SJSA1 (cell line): Measurements from ENCODE around the gene USP21. TPM values are rescaled to one million over a fixed set of nuclear protein-coding genes. Genes with fewer than 3 reads are reported as not detected.

Experiments used
- DNase-seq, 2 experiments: peaks; one replicate each; pipeline ENCODE4 v3.0.0-alpha.2; 2015 to 2020; ENCODE audit warnings: low spot score in 2 of 2, low read depth in 1 of 2
- H3K27ac ChIP-seq: fragments of 250-450 bp; sonication (Bioruptor Pico); 2 replicates; pipeline ENCODE4 v1.5.1; 2020; ENCODE audit warnings: mild to moderate bottlenecking, moderate library complexity
- H3K27me3 ChIP-seq: fragments of 250-450 bp; sonication (Bioruptor Pico); replicated peaks from 2 replicates; pipeline ENCODE4 v1.5.1; 2020; ENCODE audit warnings: mild to moderate bottlenecking, moderate library complexity
- H3K36me3 ChIP-seq: fragments of 250-450 bp; sonication (Bioruptor Pico); 2 replicates; pipeline ENCODE4 v1.5.1; 2020; ENCODE audit warnings: mild to moderate bottlenecking
- H3K4me1 ChIP-seq: fragments of 250-450 bp; sonication (Bioruptor Pico); replicated peaks from 2 replicates; pipeline ENCODE4 v1.6.1; 2021; ENCODE audit warnings: mild to moderate bottlenecking
- H3K4me3 ChIP-seq: fragments of 250-450 bp; sonication (Bioruptor Pico); 2 replicates; pipeline ENCODE4 v1.5.1; 2020; ENCODE audit warnings: mild to moderate bottlenecking
- H3K9me3 ChIP-seq: fragments of 250-450 bp; sonication (Bioruptor Pico); replicated peaks from 2 replicates; pipeline ENCODE4 v1.5.1; 2020; ENCODE audit warnings: mild to moderate bottlenecking
- total RNA-seq: library from RNA; depleted of rRNA; stranded (reverse); fragments of >200 nt; shearing (Covaris generic); gene quantifications from 2 replicates; pipeline ENCODE4 v1.2.3, GENCODE V29; 2014

Gene USP21
- total RNA-seq, 1 experiment from 2014 or later: 4.8 TPM

- Histone ChIP-seq H3K4me3 (no peak overlapping the region), H3K4me1 (peaks cover 20% of the 10 kb centered on the region), H3K9me3 (no peaks in the 10 kb centered on the region), H3K27me3 (no peaks in the 10 kb centered on the region), H3K27ac (no peak overlapping the region), H3K36me3 (no peaks in the 10 kb centered on the region)
- DNase-seq: no peak
These were observed 38.4 kb downstream of the USP21 start for GRCh38 chr1:161197560-161198193.

- no peaks in the 10 kb centered on the region for H3K27me3 ChIP-seq
- H3K4me1 ChIP-seq: peaks cover 25% of the 10 kb centered on the region
- H3K9me3 ChIP-seq: no peaks in the 10 kb centered on the region
- H3K27ac ChIP-seq: no peak overlapping the region
- no peak overlapping the region for H3K4me3 ChIP-seq
- H3K36me3 ChIP-seq: peaks cover under 1% of the 10 kb centered on the region
- no peak for DNase-seq
These were observed 39.0 kb downstream of the USP21 start for GRCh38 chr1:161198194-161198896.

GRCh38 chr1:161198897-161199431 lies 39.7 kb downstream of the USP21 start, which contains the start of gene ADAMTS4:
TSS of gene ADAMTS4 (minus strand) at chr1:161199054. CDS start at chr1:161198627, 427 bp downstream.
- peaks cover 7% of the 10 kb centered on the region for H3K36me3 ChIP-seq
- no peak for DNase-seq
- H3K4me1 ChIP-seq: peaks cover 25% of the 10 kb centered on the region
- no peak within 1 kb of the TSS for H3K27ac ChIP-seq
- no peak within 1 kb of the TSS for H3K4me3 ChIP-seq
- no peaks in the 10 kb centered on the region for H3K9me3 ChIP-seq
- H3K27me3 ChIP-seq: no peaks in the 10 kb centered on the region

- no peak for DNase-seq
- Histone ChIP-seq H3K9me3 (no peaks in the 10 kb centered on the region), H3K4me1 (peaks cover 25% of the 10 kb centered on the region), H3K4me3 (no peak overlapping the region), H3K27me3 (no peaks in the 10 kb centered on the region), H3K36me3 (peaks cover 13% of the 10 kb centered on the region), H3K27ac (no peak overlapping the region)
These were observed 40.3 kb downstream of the USP21 start for GRCh38 chr1:161199506-161200139.

DNA sequence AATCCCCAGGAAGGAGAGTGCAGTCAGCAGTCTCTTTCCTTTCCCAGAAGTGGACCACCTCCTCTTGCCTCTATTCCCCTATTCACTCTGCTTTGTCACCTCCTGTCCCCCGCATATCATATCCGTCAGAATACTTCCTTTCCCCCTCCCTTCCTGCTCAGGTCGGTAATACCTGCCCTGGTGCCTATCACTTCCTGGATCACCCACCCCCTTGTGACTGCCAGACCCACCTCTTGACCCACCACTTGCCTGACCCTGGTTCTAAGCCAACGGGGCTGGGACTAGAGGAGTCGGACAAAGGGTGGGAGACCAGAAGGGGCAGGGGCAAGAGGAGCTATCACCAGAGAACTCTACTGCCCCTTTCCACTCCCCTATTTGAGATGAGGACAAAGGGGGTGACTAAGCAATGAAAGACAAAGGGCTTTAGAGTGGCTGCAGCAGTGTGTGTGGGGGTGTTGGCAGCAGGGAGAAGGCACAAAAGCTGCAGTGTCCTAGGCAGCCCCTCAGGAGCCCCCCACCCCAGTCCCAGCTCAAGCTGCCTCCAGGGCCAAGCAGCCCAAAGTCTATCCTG lies 41.2 kb downstream of the USP21 start:
- no peak for DNase-seq
- Histone ChIP-seq H3K36me3 (peaks cover 17% of the 10 kb centered on the region), H3K9me3 (no peaks in the 10 kb centered on the region), H3K4me3 (no peak overlapping the region), H3K27ac (no peak overlapping the region), H3K4me1 (peaks cover 25% of the 10 kb centered on the region), H3K27me3 (no peaks in the 10 kb centered on the region)

- peak in 1 of 2 experiments; percentile 15 for DNase-seq
- peaks cover 25% of the 10 kb centered on the region for H3K4me1 ChIP-seq
- H3K4me3 ChIP-seq: peak overlapping the region; percentile 64; the same call in 1 of the 2 replicates
- H3K27me3 ChIP-seq: no peaks in the 10 kb centered on the region
- H3K36me3 ChIP-seq: peaks cover 18% of the 10 kb centered on the region
- H3K9me3 ChIP-seq: no peaks in the 10 kb centered on the region
- peak overlapping the region; percentile 77 for H3K27ac ChIP-seq
These were observed 41.9 kb downstream of the USP21 start for GRCh38 chr1:161200992-161201835.

- Histone ChIP-seq H3K4me1 (peaks cover 25% of the 10 kb centered on the region), H3K4me3 (peak within 1 kb of the TSS; percentile 64), H3K27ac (peak within 1 kb of the TSS; percentile 77), H3K36me3 (peaks cover 27% of the 10 kb centered on the region), H3K27me3 (no peaks in the 10 kb centered on the region), H3K9me3 (no peaks in the 10 kb centered on the region)
- peak; percentile 95 to 99 for DNase-seq
These were observed 42.8 kb downstream of the USP21 start, which contains the start of gene NDUFS2 for GRCh38 chr1:161201836-161202712. TSS of gene NDUFS2 (plus strand) at chr1:161202367. CDS start at chr1:161202386, 19 bp downstream.

- no peak for DNase-seq
- Histone ChIP-seq H3K27ac (no peak overlapping the region), H3K9me3 (no peaks in the 10 kb centered on the region), H3K27me3 (no peaks in the 10 kb centered on the region), H3K4me3 (no peak overlapping the region), H3K36me3 (peaks cover 64% of the 10 kb centered on the region), H3K4me1 (peaks cover 10% of the 10 kb centered on the region)
These were observed 47.3 kb downstream of the USP21 start for GRCh38 chr1:161206411-161207140.

GRCh38 chr1:161207173-161207572 lies 47.9 kb downstream of the USP21 start:
- H3K36me3 ChIP-seq: peaks cover 70% of the 10 kb centered on the region
- H3K27me3 ChIP-seq: no peaks in the 10 kb centered on the region
- peaks cover 5% of the 10 kb centered on the region for H3K4me1 ChIP-seq
- H3K9me3 ChIP-seq: no peaks in the 10 kb centered on the region
- H3K4me3 ChIP-seq: no peak overlapping the region
- H3K27ac ChIP-seq: no peak overlapping the region
- DNase-seq: no peak

DNA sequence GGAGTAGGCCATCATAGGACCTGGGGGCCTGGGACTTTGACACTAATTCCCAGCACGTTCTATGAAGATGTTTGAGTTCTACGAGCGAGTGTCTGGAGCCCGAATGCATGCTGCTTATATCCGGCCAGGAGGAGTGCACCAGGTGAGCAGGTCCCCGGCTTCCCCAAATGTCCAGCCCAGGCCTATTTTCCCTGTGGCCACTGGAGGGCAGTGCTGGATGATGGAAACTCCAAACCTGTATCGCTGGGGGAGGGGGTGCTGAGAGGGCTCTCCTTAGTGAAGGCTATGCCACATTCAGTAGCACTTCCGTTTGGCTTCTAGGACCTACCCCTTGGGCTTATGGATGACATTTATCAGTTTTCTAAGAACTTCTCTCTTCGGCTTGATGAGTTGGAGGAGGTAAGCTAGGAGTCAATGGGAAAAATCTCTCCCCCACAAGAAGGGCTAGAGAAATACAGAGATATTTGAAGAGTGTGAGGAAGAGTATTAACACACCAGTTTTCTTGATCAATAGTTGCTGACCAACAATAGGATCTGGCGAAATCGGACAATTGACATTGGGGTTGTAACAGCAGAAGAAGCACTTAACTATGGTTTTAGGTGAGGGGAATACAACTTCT lies 50.6 kb downstream of the USP21 start:
- Histone ChIP-seq H3K4me1 (no peaks in the 10 kb centered on the region), H3K27ac (no peak overlapping the region), H3K36me3 (peaks cover 82% of the 10 kb centered on the region), H3K9me3 (no peaks in the 10 kb centered on the region), H3K27me3 (no peaks in the 10 kb centered on the region), H3K4me3 (no peak overlapping the region)
- peak; percentile 55 to 82 for DNase-seq

- no peaks in the 10 kb centered on the region for H3K27me3 ChIP-seq
- H3K36me3 ChIP-seq: peaks cover 53% of the 10 kb centered on the region
- no peak overlapping the region for H3K27ac ChIP-seq
- DNase-seq: no peak
- H3K4me1 ChIP-seq: no peaks in the 10 kb centered on the region
- H3K9me3 ChIP-seq: no peaks in the 10 kb centered on the region
- no peak overlapping the region for H3K4me3 ChIP-seq
These were observed 55.1 kb downstream of the USP21 start for GRCh38 chr1:161214369-161214768.
